Caco-2 (cell line): ENCODE measurements around the gene TNFRSF4. TPM values are rescaled to one million over a fixed set of nuclear protein-coding genes. Genes with fewer than 3 reads are reported as not detected.

ENCODE experiments used
- BruUV-seq: library from RNA; stranded (reverse); fragments of 400-500 nt; replicated peaks from 2 replicates; lab custom pipeline; 2021; lab: Mats Ljungman, UMichigan
- CTCF ChIA-PET: fragments of 300-600 bp; sonication (Branson Sonifier 250); formaldehyde crosslinking; loops from one replicate; lab custom pipeline; 2022; ENCODE audit warnings: antibody characterized with exemption; lab: Charles Lee
- POLR2A ChIA-PET: fragments of 300-600 bp; sonication (Branson Sonifier 250); formaldehyde crosslinking; loops from one replicate; lab custom pipeline; 2022; ENCODE audit warnings: antibody characterized with exemption; lab: Charles Lee
- DNase-seq, 2 experiments: peaks; one replicate each; pipeline versions ENCODE4 v3.0.0 to v3.0.0-alpha.2; 2020 to 2022
- H3K27me3 ChIP-seq: replicated peaks from 2 replicates; pipeline ENCODE4 v1.6.0; 2011; ENCODE audit warnings: low read length; ENCODE audit not compliant: control insufficient read depth, insufficient read depth
- H3K36me3 ChIP-seq: 2 replicates; pipeline ENCODE4 v1.5.1; 2011; ENCODE audit warnings: low read length; ENCODE audit not compliant: control insufficient read depth, insufficient read depth
- H3K4me1 ChIP-seq: fragments of 250-450 bp; sonication (Bioruptor Pico); 2 replicates; pipeline ENCODE4 v1.5.1; 2020; ENCODE audit warnings: mild to moderate bottlenecking
- H3K4me3 ChIP-seq: 2 replicates; pipeline ENCODE4 v1.5.1; 2011; ENCODE audit warnings: low read depth, mild to moderate bottlenecking, control low read depth, low read length
- H3K9me3 ChIP-seq: fragments of 250-450 bp; sonication (Bioruptor Pico); 2 replicates; pipeline ENCODE4 v1.5.1; 2020; ENCODE audit warnings: mild to moderate bottlenecking, moderate library complexity
- H3K27ac Mint-ChIP-seq: one replicate; pipeline ENCODE4 v1.8.0; 2022; ENCODE audit warnings: mixed read lengths; ENCODE audit not compliant: unreplicated experiment
- H3K27me3 Mint-ChIP-seq: one replicate; pipeline ENCODE4 v1.8.0; 2022; ENCODE audit warnings: mixed read lengths; ENCODE audit not compliant: insufficient read depth, unreplicated experiment
- H3K36me3 Mint-ChIP-seq: one replicate; pipeline ENCODE4 v1.8.0; 2022; ENCODE audit warnings: mild to moderate bottlenecking, mixed read lengths; ENCODE audit not compliant: insufficient read depth, unreplicated experiment
- H3K4me1 Mint-ChIP-seq: one replicate; pipeline ENCODE4 v1.8.0; 2022; ENCODE audit warnings: low read depth, mixed read lengths; ENCODE audit not compliant: unreplicated experiment
- H3K4me3 Mint-ChIP-seq: one replicate; pipeline ENCODE4 v1.8.0; 2022; ENCODE audit warnings: mild to moderate bottlenecking, moderate library complexity, mixed read lengths; ENCODE audit not compliant: unreplicated experiment
- H3K9me3 Mint-ChIP-seq: one replicate; pipeline ENCODE4 v1.8.0; 2022; ENCODE audit warnings: mixed read lengths; ENCODE audit not compliant: unreplicated experiment
- CTCF ChIP-seq, 2 experiments: fragments of 200-600 bp in 1 of 2; IDR thresholded peaks; 1 replicate in 1 of 2; 2 replicates in 1 of 2; pipeline versions ENCODE4 v1.5.1 to v1.8.0; 2011 to 2022; ENCODE audit warnings: antibody characterized with exemption in 1 of 2, control low read depth in 1 of 2, inconsistent platforms in 1 of 2, low read depth in 1 of 2, low read length in 1 of 2, mild to moderate bottlenecking in 1 of 2, moderate library complexity in 1 of 2; ENCODE audit not compliant: insufficient read depth in 1 of 2, severe bottlenecking in 1 of 2, unreplicated experiment in 1 of 2
- intact Hi-C: fragments of 100-400 bp; cut with micrococcal nuclease; formaldehyde crosslinking; loops from one replicate; pipeline ENCODE4 v1.10.0; 2022; ENCODE audit not compliant: unreplicated experiment
- total RNA-seq: library from RNA; stranded (reverse); gene quantifications from 2 replicates; pipeline ENCODE4 v1.2.3, GENCODE V29; 2022

TNFRSF4 gene
- total RNA-seq, 1 experiment from 2014 or later = not detected

- Mint-ChIP-seq H3K27ac (no peak overlapping the region), H3K36me3 (peaks cover 38% of the 10 kb centered on the region), H3K4me1 (no peaks in the 10 kb centered on the region), H3K4me3 (no peak overlapping the region), H3K9me3 (no peaks in the 10 kb centered on the region), H3K27me3 (no peaks in the 10 kb centered on the region)
- Histone ChIP-seq H3K27me3 (no peaks in the 10 kb centered on the region), H3K36me3 (no peaks in the 10 kb centered on the region), H3K4me3 (no peak overlapping the region), H3K9me3 (no peaks in the 10 kb centered on the region), H3K4me1 (peaks cover 40% of the 10 kb centered on the region)
- intact Hi-C loops = no loop called here
- ChIA-PET CTCF (interaction anchor here (0.6 kb wide), 1 partner anchor 16 kb away, joined by 3 read pairs; no protein-coding TSS in a partner anchor), POLR2A (no interaction called here)
- no peak for TF ChIP-seq CTCF (IDR thresholded peaks at IDR 0.05; ENCODE audit: insufficient read depth in 1 of 2, low read depth in 1 of 2, low read length in 1 of 2, severe bottlenecking in 1 of 2, unreplicated experiment in 1 of 2)
- no TSS peak for BruUV-seq
- no peak for DNase-seq
Observed at GRCh38 chr1:1240822-1241587, 27.1 kb upstream of the TNFRSF4 start.

DNA sequence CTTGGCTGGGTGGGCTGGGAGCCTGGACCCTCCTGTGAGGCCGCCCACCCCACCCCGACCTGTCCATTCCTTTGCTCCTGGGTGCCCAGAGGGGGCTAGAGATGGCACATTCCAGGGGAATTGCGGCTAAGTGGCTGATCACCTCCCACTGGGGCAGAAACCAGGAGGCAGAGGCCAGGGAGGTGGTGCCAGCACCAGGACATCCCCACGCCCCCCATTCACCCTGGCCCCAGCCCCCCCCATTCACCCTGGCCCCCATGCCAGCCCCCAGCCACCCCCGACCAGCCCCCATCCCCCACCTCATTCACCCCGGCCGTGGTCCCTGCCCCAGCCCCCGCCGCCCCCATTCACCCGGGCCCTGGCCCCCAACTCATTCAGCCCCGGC is 26.4 kb upstream of the TNFRSF4 start:
- H3K36me3 ChIP-seq = no peaks in the 10 kb centered on the region
- no peak overlapping the region for H3K4me3 ChIP-seq
- H3K27ac Mint-ChIP-seq = no peak overlapping the region
- H3K9me3 ChIP-seq = no peaks in the 10 kb centered on the region
- POLR2A ChIA-PET = no interaction called here
- H3K4me1 ChIP-seq = peaks cover 40% of the 10 kb centered on the region
- H3K4me1 Mint-ChIP-seq = no peaks in the 10 kb centered on the region
- H3K27me3 Mint-ChIP-seq = no peaks in the 10 kb centered on the region
- CTCF ChIA-PET = interaction anchor here (0.6 kb wide), 1 partner anchor 17 kb away, joined by 3 read pairs; no protein-coding TSS in a partner anchor
- no peak overlapping the region for H3K4me3 Mint-ChIP-seq
- no peak for TF ChIP-seq CTCF (IDR thresholded peaks at IDR 0.05; ENCODE audit: insufficient read depth in 1 of 2, low read depth in 1 of 2, low read length in 1 of 2, severe bottlenecking in 1 of 2, unreplicated experiment in 1 of 2)
- H3K9me3 Mint-ChIP-seq = no peaks in the 10 kb centered on the region
- no peak for DNase-seq
- intact Hi-C loops = no loop called here
- no TSS peak for BruUV-seq
- H3K36me3 Mint-ChIP-seq = peaks cover 38% of the 10 kb centered on the region
- no peaks in the 10 kb centered on the region for H3K27me3 ChIP-seq

DNA sequence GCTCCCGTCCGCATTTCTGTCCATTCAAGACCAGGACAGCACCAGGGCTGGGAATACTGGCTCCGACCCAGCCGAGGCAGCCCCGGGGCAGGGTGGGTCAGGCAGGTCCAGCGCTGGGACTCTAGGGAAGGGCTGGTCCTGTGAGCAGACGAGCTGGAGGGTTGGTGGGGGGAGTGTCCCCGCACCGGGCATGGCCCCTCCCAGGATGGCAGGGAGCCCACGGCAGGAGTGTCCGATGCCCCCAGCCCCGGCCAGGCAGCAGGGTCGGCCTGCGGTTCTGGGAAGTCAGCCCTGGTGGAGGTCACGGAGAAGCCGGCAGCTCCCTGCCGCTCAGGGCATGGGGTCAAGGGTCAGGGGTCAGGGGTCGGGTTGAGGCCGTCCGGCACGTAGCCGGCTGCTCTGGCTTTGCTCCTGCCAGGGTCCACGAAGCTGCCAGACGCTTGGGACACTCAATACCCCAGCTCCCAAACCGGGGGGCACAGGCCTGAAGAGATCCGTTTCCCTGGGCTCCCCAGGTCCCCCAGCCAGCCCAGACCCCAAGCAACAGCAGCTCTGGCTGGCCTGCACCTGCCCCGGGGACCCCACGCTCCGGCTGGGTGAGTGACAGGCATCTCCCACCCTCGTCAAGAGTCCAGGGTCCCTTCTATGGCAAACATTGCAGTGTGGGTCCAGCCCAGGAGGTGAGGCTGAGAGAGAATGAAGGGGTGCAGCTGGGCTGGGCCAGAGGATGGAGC is 25.8 kb upstream of the TNFRSF4 start:
- intact Hi-C loops = no loop called here
- TF ChIP-seq CTCF (IDR thresholded peaks at IDR 0.05; ENCODE audit: insufficient read depth in 1 of 2, low read depth in 1 of 2, low read length in 1 of 2, severe bottlenecking in 1 of 2, unreplicated experiment in 1 of 2) = no peak
- Histone ChIP-seq H3K27me3 (no peaks in the 10 kb centered on the region), H3K4me3 (no peak overlapping the region), H3K4me1 (peaks cover 40% of the 10 kb centered on the region), H3K36me3 (no peaks in the 10 kb centered on the region), H3K9me3 (no peaks in the 10 kb centered on the region)
- Mint-ChIP-seq H3K9me3 (no peaks in the 10 kb centered on the region), H3K4me1 (no peaks in the 10 kb centered on the region), H3K36me3 (peaks cover 38% of the 10 kb centered on the region), H3K4me3 (no peak overlapping the region), H3K27ac (no peak overlapping the region), H3K27me3 (no peaks in the 10 kb centered on the region)
- BruUV-seq = no TSS peak
- POLR2A ChIA-PET = interaction anchor here (0.6 kb wide), 1 partner anchor 35 kb away, joined by 3 read pairs; no protein-coding TSS in a partner anchor
- no peak for DNase-seq
- CTCF ChIA-PET = no interaction called here
